Measurements from ENCODE around the gene BUD13. TPM values are rescaled to one million over a fixed set of nuclear protein-coding genes. Genes with fewer than 3 reads are reported as not detected.
"Not testable (repeated sequence)": the region's sequence is repeated elsewhere in the genome, so short reads cannot be mapped to it uniquely, and the experiment has no call there.

Gene BUD13
- total RNA-seq, 1 donor from 2014 or later: 34.3 TPM

- Mint-ChIP-seq H3K4me1 (ENCODE audit: low read depth) (peaks cover 2% of the 10 kb centered on the region), H3K27ac (no peak overlapping the region), H3K27me3 (ENCODE audit: low read depth) (peaks cover 21% of the 10 kb centered on the region), H3K36me3 (ENCODE audit: low read depth) (no peaks in the 10 kb centered on the region), H3K9me3 (no peaks in the 10 kb centered on the region), H3K4me3 (ENCODE audit: low read depth) (no peak overlapping the region)
- intact Hi-C loops (cut with micrococcal nuclease): no loop called here
- DNase-seq (ENCODE audit: low spot score): no peak
These were observed 31.2 kb upstream of the BUD13 start for GRCh38 chr11:116804001-116804400.

- peaks cover 15% of the 10 kb centered on the region for H3K27me3 Mint-ChIP-seq (ENCODE audit: low read depth)
- DNase-seq (ENCODE audit: low spot score); H3K27ac Mint-ChIP-seq; H3K4me3 Mint-ChIP-seq (ENCODE audit: low read depth); H3K36me3 Mint-ChIP-seq (ENCODE audit: low read depth); intact Hi-C loops (cut with micrococcal nuclease); H3K9me3 Mint-ChIP-seq; H3K4me1 Mint-ChIP-seq (ENCODE audit: low read depth): not testable (repeated sequence)
These were observed 28.9 kb upstream of the BUD13 start for GRCh38 chr11:116801662-116802061.

GRCh38 chr11:116800610-116801009 lies 27.8 kb upstream of the BUD13 start:
- intact Hi-C loops (cut with micrococcal nuclease): no loop called here

GRCh38 chr11:116798368-116798767 lies 25.6 kb upstream of the BUD13 start:
- Mint-ChIP-seq H3K4me1 (ENCODE audit: low read depth) (no peaks in the 10 kb centered on the region), H3K27ac (no peak overlapping the region), H3K27me3 (ENCODE audit: low read depth) (peaks cover 13% of the 10 kb centered on the region), H3K9me3 (no peaks in the 10 kb centered on the region), H3K36me3 (ENCODE audit: low read depth) (no peaks in the 10 kb centered on the region), H3K4me3 (ENCODE audit: low read depth) (no peak overlapping the region)
- intact Hi-C loops (cut with micrococcal nuclease): no loop called here
- no peak for DNase-seq (ENCODE audit: low spot score)

More at GRCh38 chr11:116800610-116801009, 27.8 kb upstream of the BUD13 start:
- no peak for DNase-seq (ENCODE audit: low spot score)
- no peaks in the 10 kb centered on the region for H3K36me3 Mint-ChIP-seq (ENCODE audit: low read depth)
- peaks cover 15% of the 10 kb centered on the region for H3K27me3 Mint-ChIP-seq (ENCODE audit: low read depth)
- H3K27ac Mint-ChIP-seq: no peak overlapping the region
- H3K4me1 Mint-ChIP-seq (ENCODE audit: low read depth): no peaks in the 10 kb centered on the region
- H3K4me3 Mint-ChIP-seq (ENCODE audit: low read depth): no peak overlapping the region
- no peaks in the 10 kb centered on the region for H3K9me3 Mint-ChIP-seq

GRCh38 chr11:116797816-116798215 lies 25.0 kb upstream of the BUD13 start:
- no peak overlapping the region for H3K27ac Mint-ChIP-seq
- no peak for DNase-seq (ENCODE audit: low spot score)
- no peaks in the 10 kb centered on the region for H3K9me3 Mint-ChIP-seq
- H3K27me3 Mint-ChIP-seq (ENCODE audit: low read depth): peaks cover 12% of the 10 kb centered on the region
- H3K4me1 Mint-ChIP-seq (ENCODE audit: low read depth): no peaks in the 10 kb centered on the region
- H3K36me3 Mint-ChIP-seq (ENCODE audit: low read depth): no peaks in the 10 kb centered on the region
- no peak overlapping the region for H3K4me3 Mint-ChIP-seq (ENCODE audit: low read depth)
- intact Hi-C loops (cut with micrococcal nuclease): no loop called here

- no peak overlapping the region for H3K27ac Mint-ChIP-seq
- H3K9me3 Mint-ChIP-seq: no peaks in the 10 kb centered on the region
- H3K4me1 Mint-ChIP-seq (ENCODE audit: low read depth): no peaks in the 10 kb centered on the region
- no peaks in the 10 kb centered on the region for H3K36me3 Mint-ChIP-seq (ENCODE audit: low read depth)
- H3K27me3 Mint-ChIP-seq (ENCODE audit: low read depth): peaks cover 7% of the 10 kb centered on the region
- H3K4me3 Mint-ChIP-seq (ENCODE audit: low read depth): no peak overlapping the region
- DNase-seq (ENCODE audit: low spot score): no peak
- intact Hi-C loops (cut with micrococcal nuclease): no loop called here
These were observed 23.8 kb upstream of the BUD13 start for GRCh38 chr11:116796548-116796947.

- no peaks in the 10 kb centered on the region for H3K36me3 Mint-ChIP-seq (ENCODE audit: low read depth)
- no peak for DNase-seq (ENCODE audit: low spot score)
- H3K27ac Mint-ChIP-seq: no peak overlapping the region
- H3K4me3 Mint-ChIP-seq (ENCODE audit: low read depth): no peak overlapping the region
- peaks cover 3% of the 10 kb centered on the region for H3K4me1 Mint-ChIP-seq (ENCODE audit: low read depth)
- no peaks in the 10 kb centered on the region for H3K9me3 Mint-ChIP-seq
- H3K27me3 Mint-ChIP-seq (ENCODE audit: low read depth): peaks cover 5% of the 10 kb centered on the region
- intact Hi-C loops (cut with micrococcal nuclease): no loop called here
These were observed 22.1 kb upstream of the BUD13 start for GRCh38 chr11:116794851-116795250.

GRCh38 chr11:116793772-116794097 lies 20.9 kb upstream of the BUD13 start:
- DNase-seq (ENCODE audit: low spot score): no peak
- no peaks in the 10 kb centered on the region for H3K27me3 Mint-ChIP-seq (ENCODE audit: low read depth)
- no peaks in the 10 kb centered on the region for H3K9me3 Mint-ChIP-seq
- H3K27ac Mint-ChIP-seq: no peak overlapping the region
- no peaks in the 10 kb centered on the region for H3K36me3 Mint-ChIP-seq (ENCODE audit: low read depth)
- intact Hi-C loops (cut with micrococcal nuclease): no loop called here
- H3K4me1 Mint-ChIP-seq (ENCODE audit: low read depth): peaks cover 4% of the 10 kb centered on the region
- no peak overlapping the region for H3K4me3 Mint-ChIP-seq (ENCODE audit: low read depth)

- DNase-seq (ENCODE audit: low spot score): no peak
- Mint-ChIP-seq H3K4me3 (ENCODE audit: low read depth) (no peak overlapping the region), H3K4me1 (ENCODE audit: low read depth) (peaks cover 10% of the 10 kb centered on the region), H3K27me3 (ENCODE audit: low read depth) (no peaks in the 10 kb centered on the region), H3K27ac (no peak overlapping the region), H3K36me3 (ENCODE audit: low read depth) (no peaks in the 10 kb centered on the region), H3K9me3 (no peaks in the 10 kb centered on the region)
- intact Hi-C loops (cut with micrococcal nuclease): no loop called here
These were observed 20.3 kb upstream of the BUD13 start for GRCh38 chr11:116792869-116793771.

- intact Hi-C loops (cut with micrococcal nuclease): no loop called here
- DNase-seq (ENCODE audit: low spot score): no peak
- H3K4me1 Mint-ChIP-seq (ENCODE audit: low read depth): peaks cover 13% of the 10 kb centered on the region
- H3K9me3 Mint-ChIP-seq: no peaks in the 10 kb centered on the region
- H3K27ac Mint-ChIP-seq: no peak overlapping the region
- H3K36me3 Mint-ChIP-seq (ENCODE audit: low read depth): no peaks in the 10 kb centered on the region
- no peak overlapping the region for H3K4me3 Mint-ChIP-seq (ENCODE audit: low read depth)
- no peaks in the 10 kb centered on the region for H3K27me3 Mint-ChIP-seq (ENCODE audit: low read depth)
These were observed 19.5 kb upstream of the BUD13 start for GRCh38 chr11:116792144-116792868.

GRCh38 chr11:116791813-116792143 lies 19.0 kb upstream of the BUD13 start, which contains the start of gene APOA5:
Gene APOA5, minus strand, starts transcription at chr11:116791879. Its CDS starts 19 bp downstream, at chr11:116791860.
- Mint-ChIP-seq H3K36me3 (ENCODE audit: low read depth) (peaks cover 5% of the 10 kb centered on the region), H3K4me3 (ENCODE audit: low read depth) (no peak within 1 kb of the TSS), H3K27me3 (ENCODE audit: low read depth) (no peaks in the 10 kb centered on the region), H3K27ac (no peak within 1 kb of the TSS), H3K9me3 (no peaks in the 10 kb centered on the region), H3K4me1 (ENCODE audit: low read depth) (peaks cover 18% of the 10 kb centered on the region)
- DNase-seq (ENCODE audit: low spot score): no peak
- intact Hi-C loops (cut with micrococcal nuclease): loop anchor here (1.0 to 2.0 kb wide), 2 partner anchors 45 to 315 kb away; partner anchors contain the start of gene APOA1

- intact Hi-C loops (cut with micrococcal nuclease): loop anchor here (1.0 to 2.0 kb wide), 2 partner anchors 46 to 315 kb away; partner anchors contain the start of gene APOA1
- H3K36me3 Mint-ChIP-seq (ENCODE audit: low read depth): peaks cover 11% of the 10 kb centered on the region
- H3K4me1 Mint-ChIP-seq (ENCODE audit: low read depth): peaks cover 24% of the 10 kb centered on the region
- H3K27me3 Mint-ChIP-seq (ENCODE audit: low read depth): no peaks in the 10 kb centered on the region
- peak; percentile 64 for DNase-seq (ENCODE audit: low spot score)
- H3K4me3 Mint-ChIP-seq (ENCODE audit: low read depth): no peak overlapping the region
- H3K27ac Mint-ChIP-seq: no peak overlapping the region
- no peaks in the 10 kb centered on the region for H3K9me3 Mint-ChIP-seq
These were observed 18.4 kb upstream of the BUD13 start for GRCh38 chr11:116791002-116791812.
